Psoas muscle (tissue), 8 donors: ENCODE results near the gene PEAR1. TPM values are rescaled to one million over a fixed set of nuclear protein-coding genes. Genes with fewer than 3 reads are reported as not detected.

Experiments
- ATAC-seq, 4 donors: fragments of 200-7000 bp; cut with Tn5 transposase; one replicate each; pipeline ENCODE4 v1.9.1; 2020; ENCODE audit warnings: moderate library complexity in 3 of 4, mild to moderate bottlenecking in 2 of 4
- DNase-seq, 2 donors: peaks; one replicate each; pipeline ENCODE4 v3.0.0-alpha.2; 2020
- H3K27ac ChIP-seq: fragments of 200-600 bp; one replicate; pipeline ENCODE4 v1.8.0; 2022
- H3K27me3 ChIP-seq, 3 donors: fragments of 200-600 bp in 1 of 3; one replicate each; pipeline versions ENCODE4 v1.6.1 to v1.8.0; 2013 to 2022; ENCODE audit warnings: low read length in 2 of 3, mild to moderate bottlenecking in 2 of 3, moderate library complexity in 1 of 3; ENCODE audit not compliant: insufficient read depth in 3 of 3
- H3K36me3 ChIP-seq, 2 donors: fragments of 200-600 bp in 1 of 2; one replicate each; pipeline versions ENCODE4 v1.6.1 to v1.8.0; 2013 to 2022; ENCODE audit warnings: low read depth in 1 of 2, mild to moderate bottlenecking in 1 of 2, moderate library complexity in 1 of 2; ENCODE audit not compliant: insufficient read depth in 1 of 2
- H3K4me1 ChIP-seq: fragments of 200-600 bp; one replicate; pipeline ENCODE4 v1.8.0; 2022
- H3K4me3 ChIP-seq: fragments of 200-600 bp; one replicate; pipeline ENCODE4 v1.8.0; 2022; ENCODE audit warnings: mild to moderate bottlenecking
- H3K9me3 ChIP-seq: fragments of 200-600 bp; one replicate; pipeline ENCODE4 v1.8.0; 2022
- WGBS, 3 donors: extraction: QIAGEN DNeasy Blood & Tissue Kit; methylation state at CpG; one replicate each; pipeline versions ENCODE4 v1.1.6 to v1.1.7; 2013; 5-methylcytosine and 5-hydroxymethylcytosine counted together
- intact Hi-C, 2 donors: fragments of 100-400 bp; cut with DNase I; formaldehyde crosslinking; loops; one replicate each; pipeline versions ENCODE4 v1.11.0 to v1.14.2; 2022
- polyA plus RNA-seq, 3 donors: library from polyadenylated mRNA; stranded (reverse); fragments of 200-250 nt; gene quantifications; one replicate each; pipeline ENCODE4 v1.2.3, GENCODE V29; 2013
- total RNA-seq, 4 donors: library from RNA; stranded (reverse); fragmentation: NEBNext Ultra II Directional in 2 of 4; extraction: Animal tissue kit (Norgen Biotek cat#: 25700) in 2 of 4; gene quantifications; one replicate each; pipeline versions ENCODE4 v1.2.1 to v1.2.4, GENCODE V29; 2021 to 2023
- TF ChIP-seq, protein P1 (sequence below): fragments of 200-600 bp; IDR thresholded peaks from one replicate; pipeline ENCODE4 v1.8.0; 2022; ENCODE audit warnings: antibody characterized with exemption
- donor health status: healthy with polysubstance abuse.
- donor health status: DM: no; HTN: no; CAD: no; lungs with moderate emphysema.
- donor health status: Bipolar disorder and iron deficiency.
- donor health status: healthy.
- donor health status: DM: yes; HTN: yes; CAD: no.
- donor health status: DM: no; HTN: no; CAD: no.
- donor health status: DM: no; HTN: no; CAD: no.
- donor health status: DM: yes; HTN: yes; CAD: no.

The PEAR1 gene
- total and polyA plus RNA-seq, 7 donors = 2.1 to 7.3 (median 3.8) TPM

DNA sequence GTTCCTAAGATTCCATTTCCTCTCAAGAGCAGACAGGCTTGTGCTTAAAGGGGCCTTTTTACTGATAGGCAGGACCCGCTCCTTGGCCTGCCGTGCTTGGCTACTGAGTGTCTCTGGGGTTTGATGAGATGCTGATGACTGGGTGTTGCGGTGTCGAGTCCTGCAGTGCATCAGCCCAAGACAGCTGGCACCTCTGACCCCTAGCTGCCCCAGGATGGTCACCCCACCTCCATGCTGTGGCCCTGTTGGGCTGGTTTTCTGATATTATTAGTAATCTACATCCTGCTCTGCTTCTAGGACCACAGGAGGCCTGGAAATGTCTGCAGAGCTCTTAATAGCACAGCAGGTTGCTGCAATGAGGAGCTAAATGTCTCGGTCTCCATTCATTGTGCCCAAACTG is 55.6 kb downstream of the PEAR1 start:
- H3K4me3 ChIP-seq = no peak overlapping the region
- peak in 1 of 2 donors; percentile 11 for DNase-seq
- 96 to 98% (median 97%) methylated on average over 5 of the region's 5 CpGs for WGBS, 3 donors
- H3K9me3 ChIP-seq = no peaks in the 10 kb centered on the region
- H3K4me1 ChIP-seq = no peaks in the 10 kb centered on the region
- H3K27me3 ChIP-seq = no peaks in the 10 kb centered on the region
- H3K27ac ChIP-seq = no peak overlapping the region
- intact Hi-C loops = no loop called here
- no peak for ATAC-seq
- TF ChIP-seq, protein P1, sequence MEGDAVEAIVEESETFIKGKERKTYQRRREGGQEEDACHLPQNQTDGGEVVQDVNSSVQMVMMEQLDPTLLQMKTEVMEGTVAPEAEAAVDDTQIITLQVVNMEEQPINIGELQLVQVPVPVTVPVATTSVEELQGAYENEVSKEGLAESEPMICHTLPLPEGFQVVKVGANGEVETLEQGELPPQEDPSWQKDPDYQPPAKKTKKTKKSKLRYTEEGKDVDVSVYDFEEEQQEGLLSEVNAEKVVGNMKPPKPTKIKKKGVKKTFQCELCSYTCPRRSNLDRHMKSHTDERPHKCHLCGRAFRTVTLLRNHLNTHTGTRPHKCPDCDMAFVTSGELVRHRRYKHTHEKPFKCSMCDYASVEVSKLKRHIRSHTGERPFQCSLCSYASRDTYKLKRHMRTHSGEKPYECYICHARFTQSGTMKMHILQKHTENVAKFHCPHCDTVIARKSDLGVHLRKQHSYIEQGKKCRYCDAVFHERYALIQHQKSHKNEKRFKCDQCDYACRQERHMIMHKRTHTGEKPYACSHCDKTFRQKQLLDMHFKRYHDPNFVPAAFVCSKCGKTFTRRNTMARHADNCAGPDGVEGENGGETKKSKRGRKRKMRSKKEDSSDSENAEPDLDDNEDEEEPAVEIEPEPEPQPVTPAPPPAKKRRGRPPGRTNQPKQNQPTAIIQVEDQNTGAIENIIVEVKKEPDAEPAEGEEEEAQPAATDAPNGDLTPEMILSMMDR = no peak
- H3K36me3 ChIP-seq = peaks cover 6 to 89% of the 10 kb centered on the region in 2 donors

DNA sequence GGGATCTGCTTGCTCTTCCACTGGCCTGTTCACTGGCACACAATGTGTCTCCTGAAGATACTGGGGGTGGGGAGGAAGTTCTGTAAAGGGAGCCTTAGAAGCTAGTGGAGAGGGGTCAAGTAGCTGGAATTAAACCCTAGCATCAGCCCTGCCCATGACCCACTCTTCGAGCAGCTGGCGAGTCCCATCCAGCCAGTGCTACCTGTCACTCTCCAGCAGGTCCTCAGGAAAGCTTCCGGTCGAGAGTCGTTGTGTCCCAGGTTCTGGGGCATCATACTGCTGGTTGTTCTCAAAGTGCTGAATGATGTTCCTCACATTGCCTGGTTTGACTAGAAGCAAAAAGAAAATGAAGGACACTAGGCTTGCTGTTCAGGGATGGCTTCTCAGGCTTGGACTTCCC is 57.9 kb downstream of the PEAR1 start:
- Histone ChIP-seq H3K4me3 (no peak overlapping the region), H3K27ac (no peak overlapping the region), H3K4me1 (no peaks in the 10 kb centered on the region), H3K27me3 (no peaks in the 10 kb centered on the region), H3K9me3 (no peaks in the 10 kb centered on the region), H3K36me3 (peaks cover 12 to 89% of the 10 kb centered on the region in 2 donors)
- peak in 1 of 2 donors; percentile 15 for DNase-seq
- TF ChIP-seq, protein P1 = no peak
- intact Hi-C loops = no loop called here
- 94 to 96% (median 95%) methylated on average over 5 of the region's 5 CpGs for WGBS, 3 donors
- ATAC-seq = no peak

DNA sequence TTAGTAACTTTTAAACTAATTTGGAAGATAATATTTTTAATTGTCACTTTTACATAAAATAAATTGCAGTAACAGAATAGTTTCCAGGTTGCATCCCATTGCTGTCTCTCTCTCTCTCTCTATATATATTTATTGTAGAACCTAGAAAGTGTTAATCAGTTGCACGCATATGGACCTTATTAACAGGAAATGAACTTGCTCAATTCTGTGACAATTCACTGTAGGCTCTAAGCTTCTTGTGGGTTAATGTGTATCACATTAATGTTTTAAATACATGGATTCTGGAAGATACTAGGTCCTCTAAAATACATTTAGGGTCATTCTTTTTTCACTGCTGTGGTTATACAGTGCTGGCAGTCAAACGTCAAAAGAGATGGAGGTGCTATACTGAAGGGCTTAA is 60.1 kb downstream of the PEAR1 start:
- H3K4me3 ChIP-seq = no peak overlapping the region
- H3K4me1 ChIP-seq = no peaks in the 10 kb centered on the region
- TF ChIP-seq, protein P1 = no peak
- ATAC-seq = no peak
- H3K27ac ChIP-seq = no peak overlapping the region
- H3K9me3 ChIP-seq = no peaks in the 10 kb centered on the region
- intact Hi-C loops = no loop called here
- DNase-seq = no peak
- H3K27me3 ChIP-seq = no peaks in the 10 kb centered on the region
- H3K36me3 ChIP-seq = peaks cover 16 to 89% of the 10 kb centered on the region in 2 donors
- 78 to 88% (median 83%) methylated on average over 2 of the region's 2 CpGs for WGBS, 3 donors

DNA sequence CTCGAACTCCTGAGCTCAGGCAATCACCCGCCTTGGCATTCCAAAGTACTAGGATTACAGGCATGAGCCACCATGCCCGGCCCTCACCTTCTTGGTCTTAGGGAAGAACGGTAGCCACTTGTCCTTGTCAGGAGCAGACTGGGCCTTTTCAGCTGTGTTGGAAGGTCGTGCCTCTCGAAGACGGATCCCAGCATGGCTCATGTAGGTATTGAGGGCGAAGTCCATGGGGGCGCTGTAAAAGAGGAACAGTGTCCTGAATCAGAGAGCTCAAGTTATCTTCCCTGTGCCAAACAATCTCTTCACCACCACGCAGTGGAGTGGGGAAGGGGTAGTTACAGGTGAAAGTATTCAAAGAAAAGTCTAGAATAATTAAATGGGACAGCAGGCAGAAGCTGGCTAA is 62.8 kb downstream of the PEAR1 start:
- TF ChIP-seq, protein P1 = no peak
- Histone ChIP-seq H3K36me3 (peaks cover 14 to 83% of the 10 kb centered on the region in 2 donors), H3K9me3 (no peaks in the 10 kb centered on the region), H3K4me1 (peaks cover 4% of the 10 kb centered on the region), H3K27me3 (no peaks in the 10 kb centered on the region), H3K4me3 (no peak overlapping the region), H3K27ac (no peak overlapping the region)
- DNase-seq (no peak), ATAC-seq (no peak)
- WGBS, 3 donors = 92 to 96% (median 94%) methylated on average over 10 of the region's 10 CpGs
- intact Hi-C loops = no loop called here

DNA sequence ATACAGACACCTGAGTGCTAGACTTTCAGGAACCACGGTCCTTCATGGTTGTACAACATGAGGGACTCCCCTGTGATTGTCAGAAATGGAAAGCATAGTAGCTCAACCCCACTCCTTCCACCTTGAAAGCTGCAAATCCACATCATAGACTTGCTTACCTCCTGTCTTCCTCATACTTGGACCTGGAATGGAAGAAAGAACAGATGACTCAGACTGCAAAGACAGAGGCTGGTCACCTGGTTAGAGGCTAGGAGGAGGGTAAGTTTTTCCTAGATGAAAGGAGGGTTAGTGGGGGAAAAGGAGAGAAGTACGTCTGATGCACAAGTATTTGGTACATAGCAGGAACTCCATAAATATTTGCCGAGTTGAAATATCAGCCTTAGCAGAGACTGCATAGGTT is 64.1 kb downstream of the PEAR1 start:
- ATAC-seq (no peak), DNase-seq (no peak)
- no peaks in the 10 kb centered on the region for H3K9me3 ChIP-seq
- intact Hi-C loops = no loop called here
- no peak overlapping the region for H3K27ac ChIP-seq
- H3K27me3 ChIP-seq = no peaks in the 10 kb centered on the region
- WGBS, 3 donors = 59 to 92% (median 66%) methylated on average over 3 of the region's 3 CpGs
- peaks cover 10 to 85% of the 10 kb centered on the region in 2 donors for H3K36me3 ChIP-seq
- peaks cover 4% of the 10 kb centered on the region for H3K4me1 ChIP-seq
- TF ChIP-seq, protein P1 = no peak
- no peak overlapping the region for H3K4me3 ChIP-seq
